Smooth muscle cell (in vitro differentiated cells): ENCODE results near the gene SSTR5. TPM values are rescaled to one million over a fixed set of nuclear protein-coding genes. Genes with fewer than 3 reads are reported as not detected.

Experiments
- DNase-seq: peaks from one replicate; lab custom pipeline; 2025; ENCODE audit not compliant: unreplicated experiment; lab: John Stamatoyannopoulos, UW
- H2AFZ ChIP-seq: fragments of 200-600 bp; sonication (generic); 2 replicates; pipeline ENCODE4 v1.6.0; 2016; ENCODE audit warnings: antibody characterized with exemption, low read depth, mild to moderate bottlenecking
- H3F3A ChIP-seq: fragments of 200-600 bp; sonication (generic); 2 replicates; pipeline ENCODE4 v1.6.0; 2017; ENCODE audit warnings: antibody characterized with exemption, low read depth
- H3K27ac ChIP-seq: fragments of 200-600 bp; sonication (generic); 2 replicates; pipeline ENCODE4 v1.5.1; 2016; ENCODE audit warnings: low read depth, mild to moderate bottlenecking
- H3K27me3 ChIP-seq: fragments of 200-600 bp; sonication (generic); 2 replicates; pipeline ENCODE4 v1.6.1; 2016; ENCODE audit warnings: low read depth, mild to moderate bottlenecking
- H3K36me3 ChIP-seq: fragments of 200-600 bp; sonication (generic); 2 replicates; pipeline ENCODE4 v1.5.1; 2016; ENCODE audit warnings: low read depth
- H3K4me1 ChIP-seq: fragments of 200-600 bp; sonication (generic); 2 replicates; pipeline ENCODE4 v1.5.1; 2016; ENCODE audit warnings: low read depth
- H3K4me2 ChIP-seq: fragments of 200-600 bp; sonication (generic); 2 replicates; pipeline ENCODE4 v1.6.0; 2016; ENCODE audit warnings: mild to moderate bottlenecking
- H3K4me3 ChIP-seq: fragments of 200-600 bp; sonication (generic); 2 replicates; pipeline ENCODE4 v1.5.1; 2016; ENCODE audit warnings: mild to moderate bottlenecking
- H3K79me2 ChIP-seq: fragments of 200-600 bp; sonication (generic); 2 replicates; pipeline ENCODE4 v1.6.0; 2016; ENCODE audit warnings: low read depth, mild to moderate bottlenecking
- H3K9ac ChIP-seq: fragments of 200-600 bp; sonication (generic); 2 replicates; pipeline ENCODE4 v1.6.0; 2016; ENCODE audit warnings: low read depth
- H3K9me3 ChIP-seq: fragments of 200-600 bp; sonication (generic); replicated peaks from 2 replicates; pipeline ENCODE4 v1.5.1; 2016; ENCODE audit warnings: low read depth
- H4K20me1 ChIP-seq: fragments of 200-600 bp; sonication (generic); 2 replicates; pipeline ENCODE4 v1.6.0; 2016; ENCODE audit warnings: low read depth
- CTCF ChIP-seq: fragments of 200-600 bp; sonication (generic); IDR thresholded peaks from 2 replicates; pipeline ENCODE4 v1.5.1; 2017; ENCODE audit warnings: borderline replicate concordance, mild to moderate bottlenecking, antibody characterized with exemption; ENCODE audit not compliant: insufficient read depth, poor library complexity, severe bottlenecking
- WGBS: methylation state at CpG from one replicate; pipeline ENCODE4 v1.1.7; 2016; ENCODE audit warnings: low lambda C conversion rate; 5-methylcytosine and 5-hydroxymethylcytosine counted together
- polyA plus RNA-seq: library from polyadenylated mRNA; unstranded; fragments of >200 nt; fragmentation: Nextera tagmentation; extraction: Ambion mirVana; gene quantifications from 2 replicates; pipeline ENCODE4 v1.2.1, GENCODE V29; 2016
- total RNA-seq: library from RNA; depleted of rRNA; stranded (reverse); fragments of >200 nt; gene quantifications from 2 replicates; pipeline ENCODE4 v1.2.3, GENCODE V29; 2014

SSTR5 gene
- total and polyA plus RNA-seq, 2 experiments from 2014 or later, result not detected

- H2AFZ ChIP-seq, result no peak overlapping the region
- H3K27me3 ChIP-seq, result peaks cover 2% of the 10 kb centered on the region
- no peaks in the 10 kb centered on the region for H3K9me3 ChIP-seq
- no peak overlapping the region for H3K4me2 ChIP-seq
- H3K4me3 ChIP-seq, result no peak overlapping the region
- no peaks in the 10 kb centered on the region for H3K79me2 ChIP-seq
- no peak for TF ChIP-seq CTCF
- H4K20me1 ChIP-seq, result no peaks in the 10 kb centered on the region
- no peaks in the 10 kb centered on the region for H3K36me3 ChIP-seq
- no peak overlapping the region for H3K27ac ChIP-seq
- peaks cover 18% of the 10 kb centered on the region for H3K4me1 ChIP-seq
- H3F3A ChIP-seq, result no peaks in the 10 kb centered on the region
- H3K9ac ChIP-seq, result no peak overlapping the region
- 76% methylated on average over 5 of the region's 26 CpGs for WGBS
- DNase-seq, result no peak
Measured at GRCh38 chr16:1102333-1102700, 29.8 kb downstream of the SSTR5 start.

GRCh38 chr16:1102921-1103635 lies 30.5 kb downstream of the SSTR5 start:
- Histone ChIP-seq H3K9me3 (no peaks in the 10 kb centered on the region), H3K79me2 (no peaks in the 10 kb centered on the region), H4K20me1 (no peaks in the 10 kb centered on the region), H3K9ac (no peak overlapping the region), H3K4me1 (peaks cover 17% of the 10 kb centered on the region), H3K36me3 (no peaks in the 10 kb centered on the region), H2AFZ (peak overlapping the region; percentile 81), H3F3A (no peaks in the 10 kb centered on the region), H3K4me2 (peak overlapping the region; percentile 93), H3K27me3 (peaks cover 2% of the 10 kb centered on the region), H3K27ac (no peak overlapping the region), H3K4me3 (peak overlapping the region; percentile 50)
- peak; percentile 39 for DNase-seq
- TF ChIP-seq CTCF, result peak; percentile 61
- 25% methylated on average over 18 of the region's 61 CpGs for WGBS

DNA sequence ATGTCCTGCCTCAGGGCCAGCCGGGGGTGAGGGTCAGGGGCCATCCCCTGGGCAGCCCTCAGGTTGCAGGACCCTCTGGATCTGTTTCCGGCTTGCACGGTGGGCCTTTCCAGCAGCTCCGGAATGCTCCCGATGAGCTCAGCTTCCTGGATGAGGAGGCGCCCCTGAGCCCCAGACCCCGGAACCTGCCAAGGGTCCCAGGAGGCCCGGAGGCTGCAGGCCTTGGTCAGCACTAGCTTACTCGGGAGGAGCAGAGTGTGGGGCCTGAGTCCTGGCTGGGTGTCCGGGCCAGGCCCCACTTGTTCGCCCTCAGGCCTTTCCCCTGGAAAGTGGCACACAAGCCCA lies 31.1 kb downstream of the SSTR5 start:
- peaks cover 6% of the 10 kb centered on the region for H3K27me3 ChIP-seq

More for the DNA sequence above, 31.1 kb downstream of the SSTR5 start:
- H3K4me2 ChIP-seq, result no peak overlapping the region
- no peak overlapping the region for H3K27ac ChIP-seq
- no peak overlapping the region for H3K9ac ChIP-seq
- no peaks in the 10 kb centered on the region for H3K36me3 ChIP-seq
- no peak overlapping the region for H3K4me3 ChIP-seq
- H3K79me2 ChIP-seq, result no peaks in the 10 kb centered on the region
- no peaks in the 10 kb centered on the region for H4K20me1 ChIP-seq
- no peaks in the 10 kb centered on the region for H3F3A ChIP-seq
- peaks cover 11% of the 10 kb centered on the region for H3K4me1 ChIP-seq
- no peaks in the 10 kb centered on the region for H3K9me3 ChIP-seq
- 69% methylated on average over 11 of the region's 11 CpGs for WGBS
- TF ChIP-seq CTCF, result no peak
- H2AFZ ChIP-seq, result no peak overlapping the region
- DNase-seq, result no peak
